ENCODE results near the gene CIB4.

The CIB4 gene

DNA sequence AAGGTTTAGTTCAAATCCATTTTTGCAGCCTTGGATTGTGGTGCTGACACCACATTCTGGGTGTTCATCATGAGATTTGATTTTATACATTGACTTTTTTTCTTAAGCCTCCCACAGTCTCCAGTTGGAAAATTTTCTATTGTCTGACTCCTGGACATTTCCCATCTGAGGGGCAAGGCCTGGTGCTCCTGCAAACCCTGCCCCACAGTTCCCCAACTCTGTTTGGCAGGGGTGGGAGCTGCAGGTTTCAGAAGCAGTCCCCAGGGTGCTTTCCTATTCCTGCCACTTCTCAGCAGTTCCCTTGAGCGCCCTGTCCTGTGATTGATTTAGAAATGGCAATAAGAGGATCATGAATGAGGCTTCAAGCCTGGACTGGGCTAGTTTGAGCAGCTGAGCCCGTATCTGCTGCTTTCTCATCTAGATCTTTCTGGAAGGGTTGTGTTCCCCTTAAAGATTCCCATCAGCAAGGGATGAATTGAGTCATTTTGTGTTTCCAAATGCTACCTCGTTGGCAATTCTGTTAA lies 77.0 kb downstream of the CIB4 start:
- DNase-seq, result no peak

DNA sequence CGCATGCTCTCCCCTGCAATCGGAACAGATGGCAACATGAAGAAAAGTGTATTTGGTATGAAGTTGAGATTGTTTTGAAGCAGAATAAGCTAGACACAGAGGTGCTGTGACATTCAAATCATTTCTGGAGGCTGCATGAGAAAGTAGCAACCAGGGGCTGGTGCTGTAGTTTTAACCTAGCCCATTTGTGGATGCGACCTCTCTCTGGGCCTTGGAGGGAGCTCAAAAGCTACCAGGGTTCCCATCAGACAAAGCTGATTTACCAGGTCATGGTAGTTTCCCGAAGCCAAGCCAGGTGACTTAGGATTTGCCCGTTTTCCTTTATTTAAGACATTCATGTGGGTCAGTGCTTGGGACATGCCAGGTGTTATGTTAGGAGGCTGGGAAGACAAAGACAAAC lies 77.5 kb downstream of the CIB4 start:
- DNase-seq, result no peak

DNA sequence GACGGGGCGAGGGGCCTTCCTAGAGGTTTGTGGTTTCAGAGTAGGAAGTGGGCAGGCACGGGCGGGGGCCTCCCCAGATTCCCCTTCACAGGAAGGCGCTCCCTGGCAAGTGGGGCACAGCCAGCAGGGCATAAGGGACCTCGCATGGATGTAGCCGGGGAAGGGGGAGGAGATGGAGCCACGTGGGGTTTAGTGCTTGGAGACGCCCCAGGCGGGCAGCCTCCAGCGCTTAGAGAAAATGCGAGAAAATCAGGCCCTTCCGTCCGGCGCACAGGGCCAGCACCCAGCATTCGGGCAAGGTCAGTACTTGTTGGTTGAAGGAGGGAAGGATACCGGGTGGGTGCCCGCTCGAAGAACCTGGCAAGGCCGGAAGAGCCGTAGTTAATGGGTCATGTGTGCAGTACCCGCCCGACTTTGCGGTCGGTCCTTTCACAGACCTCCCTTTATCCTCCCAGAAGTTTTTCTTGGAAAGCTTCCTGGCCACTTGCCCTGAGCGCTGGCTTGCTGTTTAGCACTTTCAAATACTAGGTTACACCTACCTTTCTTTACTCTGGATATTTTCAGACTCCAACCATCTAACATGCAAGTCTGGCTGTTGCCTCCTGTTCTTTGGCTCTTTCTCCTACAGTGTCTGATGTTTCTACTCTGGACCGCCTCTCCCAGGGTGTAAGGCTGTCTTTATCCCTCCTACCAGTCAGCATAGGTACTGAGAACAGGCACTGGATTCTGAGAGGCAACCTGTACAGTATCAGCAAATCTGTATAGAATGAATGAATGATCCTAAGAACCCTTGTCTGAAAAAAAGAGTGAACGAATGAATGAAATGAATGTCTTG lies 78.1 kb downstream of the CIB4 start:
- DNase-seq, result no peak

DNA sequence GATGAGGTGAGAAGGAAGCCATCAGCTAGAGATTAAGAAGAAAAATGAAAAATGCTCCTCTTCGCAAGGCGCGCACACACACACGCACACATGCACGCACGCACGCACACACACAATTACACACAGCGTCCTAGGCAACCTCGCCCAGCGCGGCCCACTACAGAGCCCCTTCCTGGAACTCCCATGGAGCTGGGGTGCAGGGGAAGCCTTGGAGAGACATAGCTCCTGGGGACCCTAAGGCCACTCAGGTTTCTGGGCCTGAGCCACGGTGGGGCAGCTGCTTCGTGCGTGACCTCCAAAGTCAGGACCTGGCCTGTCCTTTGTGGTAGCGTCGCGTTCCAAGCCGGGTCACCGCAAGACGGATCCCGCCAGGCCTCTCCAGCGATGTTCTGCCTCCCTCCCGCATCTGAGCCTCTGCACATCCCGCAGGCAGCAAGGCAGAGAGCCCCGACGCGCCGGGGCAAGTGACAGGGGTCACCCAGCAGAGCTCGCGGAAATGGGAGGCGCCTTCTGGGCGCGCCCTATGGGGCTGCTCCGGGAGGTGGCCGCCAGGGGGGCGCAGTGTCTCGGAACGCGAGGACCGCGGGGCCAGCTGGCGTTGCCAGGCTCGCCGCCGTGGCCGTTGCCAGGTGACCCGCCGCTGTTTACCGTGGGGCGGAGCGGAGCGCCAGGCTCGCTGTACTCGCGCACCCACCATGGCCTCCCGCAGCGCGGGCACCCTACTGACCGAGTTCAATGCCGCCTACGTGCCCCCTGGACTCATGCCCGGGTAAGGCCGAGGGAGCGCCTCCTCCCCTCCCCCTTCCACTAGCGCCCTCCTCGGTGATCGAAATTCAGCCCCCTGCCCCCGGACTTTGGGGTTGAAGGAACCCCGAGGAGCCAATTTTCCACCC lies 79.0 kb downstream of the CIB4 start:
- peak; percentile 58 for DNase-seq

DNA sequence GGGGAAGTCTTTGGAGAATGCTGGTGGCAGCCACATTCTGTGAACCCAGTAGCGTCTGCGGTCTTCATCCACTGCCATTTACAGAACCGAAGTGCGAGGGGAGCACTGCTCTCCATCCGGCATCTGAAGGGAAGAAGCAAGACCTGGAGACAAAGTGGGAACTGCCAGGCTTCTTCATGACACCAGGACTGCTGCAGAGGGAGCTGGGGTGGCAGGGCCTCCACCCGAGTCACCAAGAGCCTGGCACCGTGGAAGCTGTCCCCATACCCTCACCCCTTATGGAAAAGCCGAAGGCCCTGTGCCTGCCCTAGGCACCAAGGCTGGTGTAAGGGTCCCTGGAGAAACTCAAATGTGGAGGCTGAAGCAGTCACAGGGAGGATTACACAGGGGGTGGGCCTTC lies 79.8 kb downstream of the CIB4 start:
- no peak for DNase-seq

DNA sequence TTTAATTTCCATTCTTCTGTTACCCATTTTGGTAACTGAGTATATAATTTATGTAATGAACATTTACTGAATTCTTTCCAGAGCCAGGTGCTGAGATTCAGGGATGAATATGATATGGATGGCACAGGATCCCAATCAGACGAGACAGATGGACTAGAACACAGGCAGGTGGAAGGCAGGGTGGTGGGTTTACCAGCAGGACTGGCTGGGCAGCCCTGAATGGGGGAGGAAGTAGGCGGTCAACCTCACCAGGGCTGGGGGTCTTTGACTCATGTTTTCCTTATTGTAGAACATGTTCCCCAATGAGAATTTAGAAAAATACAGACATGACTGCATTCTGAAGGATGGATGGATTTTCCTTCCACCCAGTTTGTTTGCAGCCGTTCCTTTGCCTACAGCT lies 80.3 kb downstream of the CIB4 start:
- no peak for DNase-seq

DNA sequence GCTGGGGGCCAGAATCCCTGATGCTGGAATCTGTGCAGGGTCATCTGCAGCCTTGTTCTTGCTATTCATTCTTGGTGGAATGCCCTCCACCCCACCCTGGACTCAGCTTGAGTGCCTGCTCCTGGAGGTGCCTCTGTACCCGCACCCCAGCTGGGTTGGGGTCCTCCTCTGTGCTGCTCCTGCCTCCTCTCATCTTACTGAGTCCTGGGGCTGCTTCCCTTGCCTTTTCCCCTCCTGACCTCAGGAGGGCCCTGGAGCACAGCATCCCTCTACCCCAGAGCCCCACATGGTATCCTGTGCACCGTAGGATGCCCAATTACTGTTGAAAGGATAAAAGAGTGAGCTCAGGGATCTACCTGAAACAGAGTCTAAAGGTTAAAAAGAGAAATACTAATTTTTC lies 81.6 kb downstream of the CIB4 start:
- DNase-seq, result no peak

DNA sequence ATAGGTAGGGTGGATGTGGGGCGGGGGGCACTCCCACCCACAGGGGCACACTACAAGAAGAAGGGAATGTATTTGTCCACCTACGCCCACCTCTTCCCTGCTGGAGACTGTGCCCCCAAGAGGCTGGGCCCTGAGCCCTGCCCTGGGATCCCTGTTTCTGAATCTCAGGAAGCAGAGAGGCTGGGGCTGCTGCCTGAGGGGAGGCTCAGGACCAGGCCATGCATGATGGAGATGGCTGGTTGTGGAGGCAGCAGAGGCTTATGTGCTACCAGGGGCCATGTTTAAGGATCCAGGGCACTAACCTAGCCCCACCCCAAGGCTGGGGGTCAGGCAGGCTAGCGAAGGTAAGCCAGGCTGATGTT lies 82.1 kb downstream of the CIB4 start:
- DNase-seq, result no peak

DNA sequence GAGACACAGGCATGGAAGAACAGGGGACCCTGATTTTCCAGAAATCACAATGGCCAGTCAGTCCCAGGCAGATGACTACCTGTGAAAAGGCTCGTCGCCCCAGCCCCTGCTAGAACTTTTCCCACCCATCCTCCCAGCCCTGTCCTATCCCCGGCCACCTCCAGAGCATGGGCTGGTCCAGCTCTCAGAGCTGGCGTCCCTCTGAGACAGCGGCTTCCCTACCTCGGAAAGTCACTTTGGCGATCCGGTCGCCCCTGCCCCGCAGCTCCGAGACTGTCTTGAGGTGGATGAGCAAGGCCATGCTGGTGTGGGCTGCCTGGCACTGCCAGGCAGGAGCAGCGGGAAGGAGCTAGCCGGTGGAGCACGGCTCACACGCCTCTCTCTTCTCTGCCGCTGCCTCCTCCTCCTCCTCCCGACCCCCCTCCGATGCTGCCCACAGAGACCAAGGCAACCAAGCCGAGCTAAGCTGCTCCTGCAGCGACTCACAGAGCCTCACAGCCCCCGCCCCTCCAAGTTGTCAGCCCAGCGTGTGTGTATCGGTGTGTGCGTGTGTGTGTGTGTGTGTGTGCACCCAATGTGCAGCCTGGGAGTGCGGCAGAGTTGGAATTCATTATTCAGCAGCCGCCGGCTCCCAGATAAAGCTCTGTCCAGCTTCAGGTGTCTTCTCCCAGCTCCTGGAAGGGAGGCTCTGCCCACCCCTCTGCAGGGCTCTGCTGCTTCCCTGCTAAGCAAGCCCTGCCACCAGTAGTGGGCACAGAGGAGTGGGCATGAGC lies 82.7 kb downstream of the CIB4 start:
- DNase-seq, result no peak

DNA sequence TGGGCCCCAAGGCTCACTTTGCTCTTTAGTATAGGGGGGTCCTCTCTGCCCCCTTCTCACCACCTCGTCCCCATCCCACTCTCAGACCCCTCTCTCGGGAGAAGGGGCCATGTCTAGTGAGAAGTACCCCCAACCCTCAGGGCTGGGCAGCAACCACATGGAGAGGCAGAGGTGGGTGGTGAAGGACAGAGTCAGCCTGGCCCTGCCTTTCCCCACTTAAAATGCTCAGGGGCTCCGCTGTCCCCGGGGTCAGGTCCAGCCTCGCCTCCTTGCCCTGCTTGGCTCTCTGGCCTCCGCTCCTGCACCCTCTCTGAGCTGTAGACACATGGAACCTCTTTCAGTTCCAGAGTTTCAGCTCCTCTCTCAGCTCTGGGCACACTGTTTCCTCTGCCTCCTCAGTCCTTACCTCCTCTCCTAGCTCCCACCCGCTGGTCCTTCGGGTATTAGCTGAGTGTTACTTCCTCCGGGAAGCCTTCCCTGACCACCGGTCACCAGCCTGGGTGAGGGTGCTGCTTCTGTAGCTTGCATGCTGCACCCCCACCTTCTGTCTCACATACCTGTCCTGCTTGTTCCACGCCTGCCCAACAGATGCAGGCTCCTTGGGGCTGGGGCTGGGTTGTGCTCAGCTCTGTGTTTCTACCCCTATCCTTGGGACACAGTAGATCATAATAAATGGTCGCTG lies 83.8 kb downstream of the CIB4 start:
- no peak for DNase-seq

DNA sequence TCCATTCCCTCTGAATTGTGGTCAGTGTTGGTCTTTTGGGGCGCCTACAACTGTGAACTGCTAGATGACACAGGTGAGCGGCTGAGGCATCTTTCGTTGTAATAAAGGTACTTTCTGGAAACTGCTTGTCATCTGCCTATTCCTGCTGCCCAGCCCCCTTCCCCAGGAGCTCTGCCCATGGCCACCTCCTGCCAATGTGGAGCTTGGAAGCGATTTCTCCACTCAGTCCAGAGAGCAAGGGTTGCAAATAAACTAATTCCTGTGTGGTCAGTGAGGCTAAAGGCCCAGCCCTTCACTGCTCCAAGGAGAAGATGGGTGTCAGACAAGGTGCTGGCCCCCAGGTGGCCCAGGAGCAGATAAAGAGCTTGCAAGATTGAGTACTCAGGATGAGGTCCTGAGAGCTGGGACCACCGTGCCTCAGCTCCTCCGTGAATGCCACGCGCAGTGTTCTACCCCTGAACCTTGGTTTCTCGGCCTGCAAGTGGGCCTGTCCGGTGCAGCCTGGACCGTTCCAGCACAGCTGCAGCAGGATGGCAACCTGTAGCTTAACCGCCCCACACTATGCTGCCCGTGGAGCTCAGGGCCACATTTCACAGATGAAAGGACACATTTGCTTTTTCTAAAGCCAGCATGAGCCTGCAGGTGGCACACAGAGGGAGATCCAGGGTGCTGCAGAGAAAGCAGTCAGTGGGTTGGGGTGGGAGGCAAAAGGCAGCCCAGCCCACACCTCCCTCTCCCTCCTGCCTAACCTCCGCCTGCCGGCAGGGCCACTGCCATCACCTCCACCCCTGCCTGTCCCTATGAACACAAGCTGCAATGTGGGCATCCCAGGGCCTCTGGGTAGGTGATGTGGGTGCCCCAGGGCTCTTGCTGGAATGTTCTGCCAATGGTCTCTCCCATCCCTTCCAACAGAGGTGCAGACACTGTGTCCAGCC lies 84.6 kb downstream of the CIB4 start:
- DNase-seq, result no peak

DNA sequence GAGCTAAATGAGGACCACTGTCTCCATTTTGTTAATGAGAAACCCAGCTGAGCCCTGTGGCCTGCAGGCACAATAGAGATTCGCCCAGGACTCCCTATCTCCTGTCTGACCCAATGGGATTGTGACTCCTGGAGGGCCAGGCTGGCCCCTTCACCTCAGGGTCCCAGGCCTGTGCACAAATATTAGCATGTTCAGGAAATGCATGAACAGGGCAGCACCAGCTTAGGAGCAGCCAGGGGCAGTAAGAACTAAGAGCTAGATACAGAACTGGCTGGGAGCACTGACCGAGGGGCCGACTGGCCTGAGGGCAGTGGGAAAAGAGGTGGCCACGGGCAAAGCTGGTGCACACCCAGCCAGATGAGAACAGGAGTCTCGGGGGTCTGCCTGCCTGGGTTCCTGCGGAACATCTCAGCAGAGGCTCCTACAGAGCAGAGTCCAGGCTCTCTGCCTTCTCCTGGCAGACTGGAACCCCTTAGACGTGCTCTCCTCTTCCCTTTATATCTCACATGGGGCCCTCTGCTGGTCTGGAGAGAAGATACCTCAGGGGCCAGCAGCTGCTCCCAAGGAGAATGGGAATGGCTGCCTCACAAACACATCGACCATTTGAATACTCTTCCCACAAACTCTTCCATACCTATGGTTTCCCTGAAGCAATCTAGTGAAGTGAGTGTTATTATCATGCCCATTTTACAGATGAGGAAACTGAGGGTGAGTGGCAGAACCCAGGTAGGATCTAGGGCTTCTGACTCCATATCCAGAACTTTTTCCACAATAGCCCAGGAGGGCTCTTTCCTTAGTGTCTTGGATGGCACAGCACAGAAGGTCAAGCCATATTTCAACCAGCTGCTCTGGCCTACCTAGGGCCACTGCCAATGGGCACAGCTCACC lies 85.7 kb downstream of the CIB4 start:
- DNase-seq, result no peak

DNA sequence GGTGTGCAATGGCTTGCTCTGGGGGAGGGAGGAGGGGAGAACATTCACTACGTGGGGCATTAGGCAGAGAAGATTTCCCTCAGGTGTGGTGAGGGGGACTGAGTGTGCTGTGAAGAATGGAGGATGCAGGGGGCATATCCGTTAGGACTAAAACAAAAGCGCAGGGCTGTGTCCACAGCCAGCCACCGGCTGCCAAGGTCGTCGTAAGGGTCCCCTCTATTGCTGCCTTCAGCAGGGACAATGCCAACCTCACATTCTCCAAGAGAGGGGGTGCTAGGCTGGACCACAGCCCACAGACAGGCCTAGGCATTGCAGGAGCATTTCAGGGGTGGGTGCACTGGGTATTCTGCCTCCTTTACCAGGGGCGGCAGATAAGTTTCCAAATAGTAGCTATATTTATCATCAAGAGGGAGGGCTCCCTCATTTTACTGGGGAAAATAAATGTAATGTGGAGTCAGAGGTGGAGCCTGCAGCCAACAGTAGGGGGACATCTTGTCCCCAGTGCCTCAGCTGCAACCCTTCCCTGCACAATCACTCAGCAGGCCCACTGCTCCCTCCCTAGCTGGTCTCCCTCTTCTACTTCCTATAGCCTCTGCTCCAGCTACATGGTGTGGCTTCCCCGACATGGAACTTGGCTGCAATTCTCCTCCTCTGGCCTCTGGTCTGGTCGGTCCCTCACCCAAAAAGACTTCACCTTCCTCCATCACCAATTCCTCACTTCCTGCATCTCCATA lies 88.4 kb downstream of the CIB4 start:
- no peak for DNase-seq

DNA sequence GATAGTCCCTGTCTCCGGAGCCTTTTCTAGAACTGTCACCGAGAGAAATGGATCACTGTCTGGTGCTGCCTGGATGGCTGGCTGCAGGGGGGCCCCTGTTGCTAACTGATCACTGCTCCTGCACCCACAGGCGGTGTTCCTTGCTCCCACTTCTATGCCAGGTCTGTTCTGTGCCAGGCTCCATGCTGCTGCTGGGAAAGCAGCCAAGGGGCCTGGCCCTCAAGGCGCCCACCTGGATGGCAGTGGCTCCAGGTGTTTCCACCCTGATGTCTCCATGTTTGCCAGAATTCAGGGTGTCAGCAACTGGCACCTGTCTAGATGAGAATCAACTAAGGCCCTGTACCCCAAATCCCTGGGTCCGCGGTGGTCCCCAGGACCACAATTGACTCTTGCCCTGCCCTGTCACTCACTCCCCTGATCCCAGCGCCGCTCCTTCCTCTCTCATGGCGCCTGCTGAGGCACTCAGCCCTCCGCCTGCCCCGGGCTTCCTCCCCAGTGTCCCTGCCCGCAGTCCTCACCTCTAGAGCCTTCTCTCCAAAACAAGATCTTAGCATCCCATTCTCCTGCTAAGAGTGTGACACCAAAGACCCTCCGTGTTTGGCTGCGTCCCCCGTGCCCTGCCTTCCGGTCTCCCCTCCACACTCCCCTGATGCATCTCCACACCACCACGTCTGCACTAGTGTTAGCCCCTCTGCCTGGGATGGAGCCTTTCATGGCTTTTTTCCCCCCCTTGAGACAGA lies 90.7 kb downstream of the CIB4 start:
- DNase-seq, result no peak

DNA sequence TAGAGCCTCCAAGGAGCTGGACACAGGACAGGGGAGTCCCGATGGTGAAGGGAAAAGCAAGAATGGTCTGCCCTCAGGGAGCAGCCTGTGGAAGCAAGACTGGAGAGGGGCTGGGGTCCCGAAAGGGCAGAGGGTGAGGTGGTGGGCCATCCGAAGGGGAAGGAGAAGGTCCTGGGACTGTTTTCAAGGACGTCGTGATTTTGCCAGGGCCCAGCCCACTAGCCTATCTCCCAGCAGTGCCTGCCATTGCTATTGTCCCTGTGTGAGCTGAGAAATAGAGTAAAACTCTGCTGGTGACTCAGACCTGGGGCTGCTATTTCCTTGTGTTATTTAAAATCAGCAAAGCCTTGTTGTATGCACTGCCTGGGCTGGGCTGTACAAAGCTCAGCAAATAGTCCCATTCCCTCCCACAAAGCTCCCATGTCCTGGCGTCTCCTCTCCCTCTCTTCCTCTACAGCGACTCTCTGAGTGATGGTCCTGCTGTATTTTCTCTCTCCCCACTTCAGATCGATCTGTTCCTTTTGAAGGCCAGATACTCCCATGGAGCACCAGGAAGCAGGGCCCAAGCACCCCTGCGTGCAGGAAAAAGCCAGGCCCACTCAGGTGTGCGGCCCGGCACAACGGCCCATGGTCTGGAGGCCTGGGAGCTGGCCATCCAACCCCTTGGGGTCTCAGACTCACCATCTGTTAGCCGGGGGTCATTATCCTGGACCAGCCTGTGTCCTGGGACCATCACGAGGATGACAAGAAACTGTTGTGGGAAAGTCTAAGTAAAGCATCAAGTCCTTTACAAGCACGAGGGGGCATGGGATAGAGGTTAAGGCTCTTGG lies 98.3 kb downstream of the CIB4 start:
- DNase-seq, result peak; percentile 15

DNA sequence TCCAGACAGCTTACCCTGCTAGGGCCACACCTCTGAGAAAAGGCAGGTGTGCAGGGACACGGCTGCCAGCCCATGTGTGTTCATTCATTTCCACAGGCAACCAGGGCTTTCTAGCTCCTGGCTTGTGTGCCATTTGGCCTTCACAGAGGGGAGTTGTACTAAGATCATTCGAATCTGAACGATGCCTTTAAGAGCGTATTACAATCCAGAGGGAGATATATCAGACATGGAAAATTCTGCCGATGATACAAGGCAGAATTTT lies 99.0 kb downstream of the CIB4 start:
- DNase-seq, result peak; percentile 71

DNA sequence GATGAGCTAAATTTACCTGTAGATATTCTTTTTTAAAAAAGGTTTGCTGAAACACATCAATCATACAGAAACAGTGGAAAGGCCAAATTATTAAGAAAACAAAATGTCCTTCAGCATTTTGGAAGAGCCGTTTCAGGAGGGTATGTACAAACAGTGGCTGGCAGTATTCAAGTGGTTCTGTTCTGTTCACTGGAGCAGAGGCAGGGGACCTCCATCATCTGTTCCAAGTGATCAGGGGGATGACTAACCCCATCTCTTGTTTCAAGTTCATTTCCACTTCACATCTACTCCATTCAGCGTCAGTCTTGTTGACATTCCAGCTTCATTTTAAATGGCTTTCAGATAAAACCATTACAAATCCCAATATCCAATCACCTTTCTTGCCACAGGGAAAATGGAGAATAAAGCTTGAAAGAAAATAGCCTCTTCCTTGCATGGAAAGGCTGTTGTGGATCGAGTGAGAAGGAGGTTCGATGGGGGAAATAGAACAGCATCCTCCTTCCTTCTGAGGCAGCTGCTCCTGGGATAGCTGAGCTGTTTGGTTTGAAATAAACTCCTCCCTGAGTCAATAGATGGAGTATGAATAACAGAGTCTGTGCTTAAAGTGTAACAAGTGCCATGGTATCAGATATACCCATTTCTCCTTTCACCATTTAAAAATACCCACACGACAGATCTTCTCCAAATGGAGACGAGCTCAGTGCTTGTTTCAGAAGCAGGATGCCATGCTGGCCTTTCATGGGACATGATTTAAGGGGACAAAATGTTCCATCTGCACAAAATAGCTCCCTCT lies 99.6 kb downstream of the CIB4 start:
- peak; percentile 71 for DNase-seq
